ENCODE measurements around the gene MBNL2.

The MBNL2 gene

GRCh38 chr13:97301382-97302095 is 79.4 kb downstream of the MBNL2 start:
- DNase-seq (ENCODE audit: low spot score), result no peak

DNA sequence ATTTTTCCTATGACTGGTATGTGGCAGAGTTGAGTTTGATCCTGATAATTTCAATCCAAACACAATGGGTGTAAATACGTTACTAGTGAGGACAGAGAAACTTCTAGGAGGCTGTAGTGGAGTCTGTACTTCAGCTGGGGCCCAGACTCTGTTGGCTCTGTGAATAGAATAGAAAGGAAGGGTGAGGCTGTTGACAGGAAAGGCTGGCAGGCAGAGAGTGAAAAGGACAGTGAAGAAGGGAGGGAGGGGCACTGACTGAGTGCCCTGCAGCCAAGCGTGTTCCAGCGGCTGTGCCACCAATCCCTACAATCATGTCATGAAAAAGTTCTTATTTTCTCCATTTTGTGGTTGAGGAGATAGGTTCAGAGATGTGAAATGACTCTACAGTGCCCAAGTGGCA is 80.5 kb downstream of the MBNL2 start:
- no peak for DNase-seq (ENCODE audit: low spot score)

DNA sequence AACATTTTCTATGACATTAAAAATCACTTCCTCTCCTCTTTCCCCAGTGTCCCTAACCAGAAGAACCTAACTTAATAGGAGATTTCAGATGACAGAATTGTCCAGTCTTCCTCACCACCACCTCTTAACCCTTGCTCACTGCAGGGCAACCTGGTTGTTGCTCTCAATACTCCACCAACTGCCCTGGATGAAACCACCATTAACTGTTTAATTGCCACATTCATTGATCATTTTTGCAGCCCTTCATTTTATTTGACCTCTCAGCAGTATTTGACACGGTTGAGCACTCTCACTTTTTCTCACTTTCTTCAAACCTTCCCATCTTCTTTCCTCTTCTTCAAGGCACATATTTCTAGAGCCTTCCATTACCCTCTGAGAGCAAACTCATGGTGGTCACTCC is 84.0 kb downstream of the MBNL2 start:
- DNase-seq (ENCODE audit: low spot score), result no peak

GRCh38 chr13:97306645-97307044 is 84.5 kb downstream of the MBNL2 start:
- no peak for DNase-seq (ENCODE audit: low spot score)

GRCh38 chr13:97307118-97307881 is 85.2 kb downstream of the MBNL2 start:
- no peak for DNase-seq (ENCODE audit: low spot score)

DNA sequence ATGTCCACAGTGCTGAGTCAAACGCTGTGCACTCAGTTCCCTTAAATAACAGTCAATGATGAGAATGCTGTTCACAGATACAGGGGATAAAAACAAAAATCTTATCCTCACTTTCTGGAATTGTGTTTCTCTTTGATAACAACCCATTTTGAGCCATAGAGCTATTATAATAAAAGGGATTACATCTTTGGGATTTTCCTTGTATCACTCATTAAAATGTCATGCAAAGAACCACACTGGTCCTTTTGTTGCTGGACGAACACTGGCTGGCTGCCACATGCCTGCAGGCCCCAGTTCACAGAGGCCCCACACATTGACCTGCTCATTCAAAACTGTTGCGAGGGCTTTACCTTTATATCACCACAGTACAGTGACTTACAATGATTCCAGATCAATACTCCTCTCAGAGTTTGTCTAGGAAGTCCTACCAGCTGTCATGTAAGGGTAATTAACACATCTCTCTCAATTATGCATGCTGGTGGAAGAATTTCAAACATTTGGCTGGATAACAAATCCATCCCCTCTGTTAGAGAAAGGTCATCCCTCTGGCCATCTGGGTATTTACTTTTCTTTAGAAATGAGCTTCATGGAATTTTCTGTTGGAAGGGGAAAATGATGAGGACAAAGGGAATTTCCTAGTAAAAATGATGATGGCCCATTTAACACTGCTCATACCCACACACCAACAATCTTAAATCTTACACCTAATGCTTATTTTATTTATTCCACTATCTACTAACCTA is 85.9 kb downstream of the MBNL2 start:
- DNase-seq (ENCODE audit: low spot score), result no peak

- no peak for DNase-seq (ENCODE audit: low spot score)
These were observed 86.7 kb downstream of the MBNL2 start for GRCh38 chr13:97308735-97309429.

DNA sequence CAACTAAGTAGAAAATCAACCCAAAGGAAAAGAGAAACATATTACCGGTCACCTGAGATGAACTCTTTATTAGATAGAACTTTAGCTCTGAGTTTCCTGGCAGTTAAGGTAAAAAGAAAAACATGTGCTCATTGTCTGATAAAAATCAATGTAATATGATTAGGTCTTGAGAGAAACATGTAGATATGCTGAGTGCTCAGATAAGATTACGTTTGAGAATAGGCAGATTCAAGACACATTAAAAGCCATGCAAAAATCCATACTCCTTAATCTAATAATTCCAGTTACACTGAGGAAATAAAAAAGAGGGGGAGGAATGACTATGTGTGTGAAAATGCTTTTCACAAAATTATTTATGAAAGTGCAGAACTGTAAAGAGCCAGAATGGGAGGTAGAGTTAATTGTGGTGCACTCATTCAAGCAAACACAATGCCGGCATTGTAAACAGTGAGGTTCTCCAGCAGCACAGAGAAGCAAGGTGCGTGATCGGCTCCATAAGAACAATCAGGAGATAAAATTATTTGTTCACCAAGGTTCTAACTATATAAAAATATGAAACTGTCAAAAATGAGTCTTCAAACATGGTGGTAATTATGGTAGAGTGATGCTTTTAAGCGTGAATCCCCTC is 88.8 kb downstream of the MBNL2 start:
- DNase-seq (ENCODE audit: low spot score), result no peak

DNA sequence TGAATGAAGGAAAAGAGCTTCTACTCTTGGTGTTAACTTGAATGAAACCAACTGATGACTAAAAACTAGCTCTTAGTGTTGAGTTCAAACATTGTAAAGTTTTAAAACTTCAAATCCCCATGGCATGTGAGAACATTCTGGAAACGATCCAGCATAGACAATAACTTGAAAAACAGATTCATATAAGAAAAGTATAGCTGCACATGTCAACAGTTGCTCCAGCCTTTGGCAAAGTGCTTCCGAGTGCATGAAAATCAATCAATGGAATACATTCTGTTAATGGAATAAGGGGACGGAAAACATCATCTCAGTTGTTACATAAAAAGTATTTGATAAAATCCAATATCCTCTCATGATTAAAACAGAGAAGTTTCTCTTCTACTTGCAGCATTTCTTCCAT is 89.8 kb downstream of the MBNL2 start:
- no peak for DNase-seq (ENCODE audit: low spot score)

GRCh38 chr13:97313551-97314260 is 91.6 kb downstream of the MBNL2 start:
- no peak for DNase-seq (ENCODE audit: low spot score)

- DNase-seq (ENCODE audit: low spot score), result no peak
These were observed 94.3 kb downstream of the MBNL2 start for GRCh38 chr13:97316390-97316789.

DNA sequence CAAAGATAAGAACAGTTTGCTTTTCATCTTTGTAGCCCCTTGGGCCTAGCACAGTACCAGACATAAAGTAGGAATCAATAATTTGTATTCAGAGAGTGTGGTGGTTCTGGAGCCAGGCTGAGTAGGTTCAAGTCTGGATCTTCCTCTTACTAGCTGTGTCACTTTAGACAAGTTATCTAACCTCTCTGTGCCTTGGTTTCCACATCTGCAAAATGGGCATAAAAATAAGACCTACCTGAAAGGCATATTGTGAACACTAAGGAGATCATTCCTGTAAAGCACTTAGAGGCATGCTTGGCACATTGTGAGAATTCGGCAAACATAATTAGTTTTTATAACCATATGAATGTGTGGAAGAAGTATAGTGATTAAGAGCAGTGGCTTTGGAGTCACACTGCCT is 95.8 kb downstream of the MBNL2 start:
- no peak for DNase-seq (ENCODE audit: low spot score)

GRCh38 chr13:97318532-97318931 is 96.4 kb downstream of the MBNL2 start:
- DNase-seq (ENCODE audit: low spot score), result peak; percentile 25

GRCh38 chr13:97319113-97319720 is 97.1 kb downstream of the MBNL2 start:
- no peak for DNase-seq (ENCODE audit: low spot score)

DNA sequence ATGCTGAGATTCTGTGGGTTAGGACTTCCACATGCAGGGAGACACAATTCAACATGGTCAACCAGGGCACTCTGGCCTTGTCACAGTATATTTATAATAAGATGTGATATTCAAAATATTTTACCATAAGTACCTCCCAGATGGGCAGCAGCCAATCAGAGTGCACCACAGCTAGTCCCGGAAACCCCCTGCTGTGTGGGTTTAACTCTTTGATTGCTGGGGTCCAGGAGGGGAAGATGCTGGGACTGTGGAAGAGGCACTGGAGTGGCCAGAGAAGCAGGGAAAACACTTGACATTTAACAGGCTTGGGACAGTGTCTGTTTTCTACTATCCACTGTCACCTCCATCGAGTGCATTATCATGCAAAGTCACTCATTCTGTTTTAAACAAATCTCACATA is 99.0 kb downstream of the MBNL2 start:
- no peak for DNase-seq (ENCODE audit: low spot score)

DNA sequence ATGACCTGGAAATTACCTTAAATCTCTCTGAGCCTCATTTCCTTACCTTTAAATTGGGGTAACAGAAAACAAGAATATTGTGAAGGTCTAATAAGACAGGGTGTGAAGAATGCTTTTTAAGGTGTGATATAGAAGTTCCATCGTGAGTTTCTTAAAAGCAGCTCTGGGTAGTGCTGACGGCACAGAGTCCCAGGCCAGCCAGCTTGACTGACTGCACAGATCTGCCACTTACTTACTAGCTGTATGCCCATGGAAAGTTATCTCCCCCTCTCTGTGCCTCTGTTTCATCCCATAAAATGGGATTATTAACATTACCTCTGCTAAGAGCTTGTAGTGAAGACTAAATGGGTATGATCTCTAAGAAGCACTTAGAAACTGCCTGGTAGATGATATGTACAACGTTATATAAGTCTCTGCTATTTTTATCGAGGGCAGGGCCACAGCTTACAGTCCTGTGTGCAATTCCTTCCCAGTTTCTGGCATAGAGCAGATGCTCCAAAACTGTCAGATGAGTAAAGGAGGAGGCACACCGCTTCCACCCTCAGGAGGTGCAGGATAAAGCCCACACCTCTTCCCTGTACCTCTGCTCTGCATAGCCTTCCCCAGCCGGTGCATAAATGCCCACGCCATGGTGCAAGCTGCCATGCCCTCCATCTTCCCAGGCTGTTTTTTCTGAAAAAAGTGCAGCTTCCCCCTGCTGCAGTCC is 99.6 kb downstream of the MBNL2 start:
- no peak for DNase-seq (ENCODE audit: low spot score)

DNA sequence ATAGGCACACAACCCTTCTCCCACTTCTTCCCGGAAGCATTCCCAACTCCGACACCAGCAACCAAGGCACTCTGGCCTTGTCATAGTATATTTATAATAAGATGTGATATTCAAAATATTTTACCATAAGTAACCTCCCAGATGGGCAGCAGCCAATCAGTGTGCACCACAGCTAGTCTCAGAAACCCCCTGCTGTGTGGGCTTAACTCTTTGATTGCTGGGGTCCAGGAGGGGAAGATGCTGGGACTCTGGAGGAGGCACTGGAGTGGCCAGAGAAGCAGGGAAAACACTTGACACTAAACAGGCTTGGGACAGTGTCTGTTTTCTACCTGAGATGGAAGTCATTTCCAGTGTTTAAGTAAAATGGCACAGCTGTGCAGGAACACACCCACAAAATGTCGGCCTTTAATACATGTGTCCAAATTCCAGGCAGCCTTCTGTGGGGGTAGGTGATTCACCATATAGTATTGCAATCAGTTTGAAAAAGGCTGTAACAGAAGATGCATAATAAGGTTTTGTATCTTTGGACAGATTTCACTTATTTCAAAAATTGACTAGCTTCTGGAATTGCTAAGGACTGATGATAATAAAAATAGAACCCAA is 100.7 kb downstream of the MBNL2 start:
- DNase-seq (ENCODE audit: low spot score), result no peak

DNA sequence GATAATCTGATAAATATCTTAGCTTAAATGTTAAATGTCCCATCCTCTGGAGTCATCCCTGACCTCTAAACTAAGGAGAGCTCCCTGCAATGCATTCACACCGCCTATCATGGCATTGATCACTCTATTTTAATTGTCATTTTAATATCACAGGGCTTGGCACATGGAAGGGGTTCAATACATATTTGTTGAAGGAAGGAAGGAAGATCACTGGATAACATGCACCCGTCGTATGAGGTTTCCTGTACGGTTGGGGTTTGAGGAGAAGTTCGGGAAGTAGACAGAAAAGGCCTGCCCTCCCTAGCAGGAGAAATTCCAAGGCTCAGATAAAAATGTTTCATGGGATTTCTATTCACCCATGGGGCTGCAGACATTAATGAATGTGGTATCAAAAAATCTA is 102.0 kb downstream of the MBNL2 start:
- no peak for DNase-seq (ENCODE audit: low spot score)

- no peak for DNase-seq (ENCODE audit: low spot score)
These were observed 103.6 kb downstream of the MBNL2 start for GRCh38 chr13:97325738-97326137.

GRCh38 chr13:97327086-97327485 is 105.0 kb downstream of the MBNL2 start:
- DNase-seq (ENCODE audit: low spot score), result no peak
